BE2C (cell line): ENCODE data around the gene GXYLT1. TPM values are rescaled to one million over a fixed set of nuclear protein-coding genes. Genes with fewer than 3 reads are reported as not detected.
"Not testable (repeated sequence)": the region's sequence is repeated elsewhere in the genome, so short reads cannot be mapped to it uniquely, and the experiment has no call there.

Experiments
- DNase-seq: peaks from one replicate; pipeline ENCODE4 v3.0.0-alpha.2; 2020
- H3K27me3 ChIP-seq: fragments of 250-450 bp; sonication (Bioruptor Pico); 2 replicates; pipeline ENCODE4 v1.5.1; 2020; ENCODE audit warnings: mild to moderate bottlenecking
- H3K36me3 ChIP-seq: fragments of 250-450 bp; sonication (Bioruptor Pico); 2 replicates; pipeline ENCODE4 v1.5.1; 2020; ENCODE audit warnings: mild to moderate bottlenecking
- H3K4me1 ChIP-seq: fragments of 250-450 bp; sonication (Bioruptor Pico); 2 replicates; pipeline ENCODE4 v1.5.1; 2020
- H3K4me3 ChIP-seq: 2 replicates; pipeline ENCODE4 v1.5.1; 2011; ENCODE audit warnings: low read depth, low read length
- H3K9me3 ChIP-seq: fragments of 250-450 bp; sonication (Bioruptor Pico); 2 replicates; pipeline ENCODE4 v1.5.1; 2020
- polyA plus RNA-seq: library from polyadenylated mRNA; unstranded; fragments of >200 nt; gene quantifications from one replicate; pipeline ENCODE4 v1.2.1, GENCODE V29; 2012; ENCODE audit warnings: low read depth, missing spikeins; ENCODE audit not compliant: insufficient read length, insufficient read depth
- TF ChIP-seq, protein P1 (sequence below): IDR thresholded peaks from 2 replicates; pipeline ENCODE4 v1.5.1; 2012; ENCODE audit warnings: mild to moderate bottlenecking, low read depth, low read length

GXYLT1 gene, protein sequence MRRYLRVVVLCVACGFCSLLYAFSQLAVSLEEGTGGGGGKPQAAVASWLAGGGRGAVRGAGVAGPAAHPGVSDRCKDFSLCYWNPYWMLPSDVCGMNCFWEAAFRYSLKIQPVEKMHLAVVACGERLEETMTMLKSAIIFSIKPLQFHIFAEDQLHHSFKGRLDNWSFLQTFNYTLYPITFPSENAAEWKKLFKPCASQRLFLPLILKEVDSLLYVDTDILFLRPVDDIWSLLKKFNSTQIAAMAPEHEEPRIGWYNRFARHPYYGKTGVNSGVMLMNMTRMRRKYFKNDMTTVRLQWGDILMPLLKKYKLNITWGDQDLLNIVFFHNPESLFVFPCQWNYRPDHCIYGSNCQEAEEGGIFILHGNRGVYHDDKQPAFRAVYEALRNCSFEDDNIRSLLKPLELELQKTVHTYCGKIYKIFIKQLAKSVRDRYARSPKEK
- 1.4 TPM for polyA plus RNA-seq

DNA sequence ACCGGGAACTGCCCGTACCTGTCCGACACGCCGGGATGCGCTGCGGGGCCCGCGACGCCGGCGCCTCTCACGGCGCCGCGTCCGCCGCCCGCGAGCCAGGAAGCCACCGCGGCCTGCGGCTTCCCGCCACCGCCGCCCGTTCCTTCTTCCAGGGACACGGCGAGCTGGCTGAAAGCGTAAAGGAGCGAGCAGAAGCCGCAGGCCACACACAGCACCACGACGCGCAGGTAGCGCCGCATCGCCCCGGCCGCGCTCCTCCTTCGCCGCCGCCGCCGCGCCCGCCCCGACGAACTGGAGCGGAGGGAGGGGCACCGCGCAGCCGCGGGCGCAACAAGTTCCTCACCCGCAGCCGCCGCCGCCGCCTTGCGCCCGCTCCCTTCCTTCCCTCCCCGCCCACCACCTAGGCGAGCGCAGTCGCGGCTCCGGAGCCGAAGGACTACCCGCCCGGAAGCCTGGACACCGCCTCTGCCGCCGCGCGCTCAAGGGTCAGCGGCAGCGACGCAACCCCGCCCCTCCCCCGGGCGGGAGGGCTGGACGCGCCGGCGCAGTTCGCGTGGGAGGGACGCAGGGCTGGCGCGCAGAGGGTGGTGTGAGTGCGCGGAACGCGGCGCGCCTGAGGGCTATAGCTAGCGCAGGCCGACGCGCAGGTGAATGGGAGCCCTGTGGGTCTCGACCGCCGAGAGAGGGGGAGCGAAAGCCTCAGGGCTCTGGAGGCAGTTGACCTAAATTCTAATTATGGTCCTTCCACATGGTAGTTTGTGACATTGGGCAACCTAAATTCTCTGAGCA, at the start of gene GXYLT1:
Gene GXYLT1, minus strand, starts transcription at position 467 of the 789 bp plus-strand sequence. Its CDS starts 228 bp downstream, at position 239.
- no peaks in the 10 kb centered on the region for H3K4me1 ChIP-seq
- TF ChIP-seq, protein P1, sequence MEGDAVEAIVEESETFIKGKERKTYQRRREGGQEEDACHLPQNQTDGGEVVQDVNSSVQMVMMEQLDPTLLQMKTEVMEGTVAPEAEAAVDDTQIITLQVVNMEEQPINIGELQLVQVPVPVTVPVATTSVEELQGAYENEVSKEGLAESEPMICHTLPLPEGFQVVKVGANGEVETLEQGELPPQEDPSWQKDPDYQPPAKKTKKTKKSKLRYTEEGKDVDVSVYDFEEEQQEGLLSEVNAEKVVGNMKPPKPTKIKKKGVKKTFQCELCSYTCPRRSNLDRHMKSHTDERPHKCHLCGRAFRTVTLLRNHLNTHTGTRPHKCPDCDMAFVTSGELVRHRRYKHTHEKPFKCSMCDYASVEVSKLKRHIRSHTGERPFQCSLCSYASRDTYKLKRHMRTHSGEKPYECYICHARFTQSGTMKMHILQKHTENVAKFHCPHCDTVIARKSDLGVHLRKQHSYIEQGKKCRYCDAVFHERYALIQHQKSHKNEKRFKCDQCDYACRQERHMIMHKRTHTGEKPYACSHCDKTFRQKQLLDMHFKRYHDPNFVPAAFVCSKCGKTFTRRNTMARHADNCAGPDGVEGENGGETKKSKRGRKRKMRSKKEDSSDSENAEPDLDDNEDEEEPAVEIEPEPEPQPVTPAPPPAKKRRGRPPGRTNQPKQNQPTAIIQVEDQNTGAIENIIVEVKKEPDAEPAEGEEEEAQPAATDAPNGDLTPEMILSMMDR = no peak
- DNase-seq = peak; percentile 93

DNA sequence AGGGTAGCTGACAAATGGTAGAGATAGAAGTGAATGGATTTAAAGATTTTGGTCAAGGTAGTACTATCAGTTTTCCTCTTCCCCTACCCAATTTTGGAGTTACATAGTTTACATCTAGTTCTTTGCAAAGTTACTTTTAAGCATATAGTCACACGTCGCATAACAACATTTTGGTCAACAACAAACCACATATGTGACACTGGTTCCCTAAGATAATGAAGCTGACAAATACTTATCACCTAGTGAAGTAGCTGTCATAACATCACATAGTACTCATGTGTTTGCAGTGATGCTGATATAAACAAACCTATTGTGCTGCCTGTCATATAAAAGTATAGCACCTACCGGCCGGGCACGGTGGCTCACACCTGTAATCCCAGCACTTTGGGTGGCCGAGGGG, 48.0 kb upstream of the GXYLT1 start:
- TF ChIP-seq, protein P1 = no peak
- no peak overlapping the region for H3K4me3 ChIP-seq
- no peak for DNase-seq
- H3K4me1 ChIP-seq = peaks cover 15% of the 10 kb centered on the region
- no peaks in the 10 kb centered on the region for H3K9me3 ChIP-seq
- no peaks in the 10 kb centered on the region for H3K36me3 ChIP-seq
- H3K27me3 ChIP-seq = no peaks in the 10 kb centered on the region

More for the DNA sequence above, at the start of gene GXYLT1:
- Histone ChIP-seq H3K9me3 (no peaks in the 10 kb centered on the region), H3K36me3 (no peaks in the 10 kb centered on the region), H3K27me3 (no peaks in the 10 kb centered on the region), H3K4me3 (peak within 1 kb of the TSS; percentile 82)

DNA sequence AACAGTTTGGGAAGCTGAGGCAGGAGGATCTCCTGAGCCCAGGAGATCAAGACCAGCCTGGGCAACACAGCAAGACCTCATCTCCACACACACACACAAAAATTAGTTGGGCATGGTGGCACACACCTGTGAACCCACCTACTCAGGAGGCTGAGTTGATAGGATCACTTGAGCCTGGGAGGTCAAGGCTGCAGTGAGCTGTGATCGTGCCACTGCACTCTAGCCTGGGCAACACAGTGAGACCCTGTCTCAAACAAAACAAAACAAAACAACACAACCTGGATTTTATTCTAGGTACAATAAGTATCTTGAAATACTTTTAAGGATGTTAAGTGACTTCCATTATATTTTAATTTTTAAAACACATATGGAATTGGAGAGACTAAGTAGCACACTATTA, 47.6 kb upstream of the GXYLT1 start:
- no peaks in the 10 kb centered on the region for H3K27me3 ChIP-seq
- no peaks in the 10 kb centered on the region for H3K36me3 ChIP-seq
- peaks cover 15% of the 10 kb centered on the region for H3K4me1 ChIP-seq
- TF ChIP-seq, protein P1 = no peak
- no peaks in the 10 kb centered on the region for H3K9me3 ChIP-seq
- DNase-seq = no peak
- H3K4me3 ChIP-seq = no peak overlapping the region

DNA sequence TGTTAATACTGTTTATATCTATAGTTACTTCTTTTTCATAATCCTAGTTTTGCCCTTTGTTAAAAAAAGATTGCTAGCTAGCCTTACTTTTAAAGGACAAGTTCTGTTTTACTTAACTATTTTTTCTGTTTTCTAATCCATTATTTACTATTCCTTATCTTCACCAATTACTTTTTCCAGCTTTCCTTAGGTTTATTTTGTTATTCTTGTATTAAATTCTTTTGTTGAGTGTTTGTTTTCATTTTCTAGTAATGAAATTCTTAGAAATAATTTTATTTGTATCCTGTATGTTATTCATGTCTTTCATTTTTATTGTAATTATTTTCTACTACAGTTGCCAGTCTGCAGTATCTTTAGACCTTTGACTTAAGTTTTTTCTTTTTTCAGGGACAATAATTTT, 45.7 kb upstream of the GXYLT1 start:
- H3K9me3 ChIP-seq = no peaks in the 10 kb centered on the region
- H3K36me3 ChIP-seq = no peaks in the 10 kb centered on the region
- DNase-seq = no peak
- H3K4me1 ChIP-seq = peaks cover 15% of the 10 kb centered on the region
- H3K4me3 ChIP-seq = no peak overlapping the region
- no peaks in the 10 kb centered on the region for H3K27me3 ChIP-seq
- TF ChIP-seq, protein P1 = no peak

DNA sequence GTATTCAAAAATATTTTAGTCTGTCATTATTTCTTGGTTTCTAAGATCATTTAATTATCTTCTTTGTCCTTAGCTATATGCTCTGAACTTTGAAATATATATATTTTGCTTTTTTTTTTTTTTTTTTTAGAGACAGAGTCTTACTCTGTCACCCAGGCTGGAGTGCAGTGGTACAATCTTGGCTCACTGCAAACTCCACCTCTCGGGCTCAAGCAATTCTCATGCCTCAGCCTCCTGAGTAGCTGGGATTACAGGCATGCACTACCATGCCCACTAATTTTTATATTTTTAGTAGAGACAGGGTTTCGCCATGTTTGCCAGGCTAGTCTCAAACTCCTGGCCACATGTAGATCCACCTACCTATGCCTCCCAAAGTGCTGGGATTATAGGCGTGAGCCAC, 43.6 kb upstream of the GXYLT1 start:
- H3K27me3 ChIP-seq, H3K4me3 ChIP-seq, H3K9me3 ChIP-seq, DNase-seq, H3K36me3 ChIP-seq: not testable (repeated sequence)
- peaks cover 15% of the 10 kb centered on the region for H3K4me1 ChIP-seq

DNA sequence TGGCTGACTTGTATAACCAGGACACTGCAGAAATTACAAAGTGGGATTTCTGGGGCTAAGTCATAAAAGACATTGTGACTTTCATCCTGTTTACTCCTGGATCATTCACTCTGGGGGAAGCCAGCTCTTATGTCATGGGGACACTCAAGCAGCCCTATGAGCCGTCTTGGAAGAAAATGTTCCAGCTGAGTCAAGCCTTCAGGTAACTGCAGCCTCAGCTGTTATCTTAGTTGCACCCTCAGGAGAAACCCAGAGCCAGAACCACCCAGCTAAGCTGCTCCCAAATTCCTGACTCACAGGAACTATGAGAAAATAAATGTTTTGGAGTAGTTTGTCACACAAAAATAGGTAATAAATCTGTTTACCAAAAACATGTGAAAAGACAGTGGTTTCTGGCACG, 43.1 kb upstream of the GXYLT1 start:
- Histone ChIP-seq H3K4me1 (peaks cover 15% of the 10 kb centered on the region), H3K27me3 (no peaks in the 10 kb centered on the region), H3K36me3 (no peaks in the 10 kb centered on the region), H3K9me3 (no peaks in the 10 kb centered on the region), H3K4me3 (no peak overlapping the region)
- TF ChIP-seq, protein P1 = no peak
- no peak for DNase-seq
